DMS53 treated with DMSO at 0.1 percent for 48 hours (cell line): ENCODE results near the gene PTPRS.
A peak's percentile ranks its signal among the peaks of the same experiment; 100 is the strongest.
"Not testable (repeated sequence)": the region's sequence is repeated elsewhere in the genome, so short reads cannot be mapped to it uniquely, and the experiment has no call there.

ENCODE experiments used
- DNase-seq: peaks from one replicate; lab custom pipeline; 2025; ENCODE audit not compliant: unreplicated experiment; lab: John Stamatoyannopoulos, UW

Gene PTPRS

GRCh38 chr19:5340637-5341447, at the start of gene PTPRS:
Gene PTPRS (minus strand): TSS chr19:5340812. CDS start chr19:5286140, 54,672 bp downstream.
- DNase-seq, result no peak

GRCh38 chr19:5389353-5389752, 48.7 kb upstream of the PTPRS start:
- DNase-seq, result no peak

- DNase-seq, result no peak
Observed at GRCh38 chr19:5387472-5387871, 46.9 kb upstream of the PTPRS start.

GRCh38 chr19:5386841-5387240, 46.2 kb upstream of the PTPRS start:
- no peak for DNase-seq

- not testable (repeated sequence) for DNase-seq
Observed at GRCh38 chr19:5381197-5381596, 40.6 kb upstream of the PTPRS start.

GRCh38 chr19:5380215-5380919, 39.8 kb upstream of the PTPRS start:
- no peak for DNase-seq

GRCh38 chr19:5376928-5377327, 36.3 kb upstream of the PTPRS start:
- no peak for DNase-seq

GRCh38 chr19:5372572-5373200, 32.1 kb upstream of the PTPRS start:
- no peak for DNase-seq

GRCh38 chr19:5369962-5370367, 29.4 kb upstream of the PTPRS start:
- peak; percentile 0 for DNase-seq

- no peak for DNase-seq
Observed at GRCh38 chr19:5369304-5369703, 28.7 kb upstream of the PTPRS start.

- DNase-seq, result no peak
Observed at GRCh38 chr19:5367530-5368133, 27.0 kb upstream of the PTPRS start.

- no peak for DNase-seq
Observed at GRCh38 chr19:5365905-5366304, 25.3 kb upstream of the PTPRS start.

- no peak for DNase-seq
Observed at GRCh38 chr19:5364674-5365073, 24.1 kb upstream of the PTPRS start.

GRCh38 chr19:5361839-5362238, 21.2 kb upstream of the PTPRS start:
- DNase-seq, result not testable (repeated sequence)

GRCh38 chr19:5361407-5361806, 20.8 kb upstream of the PTPRS start:
- no peak for DNase-seq

- no peak for DNase-seq
Observed at GRCh38 chr19:5360003-5360780, 19.6 kb upstream of the PTPRS start.

GRCh38 chr19:5358173-5358800, 17.7 kb upstream of the PTPRS start:
- DNase-seq, result no peak

GRCh38 chr19:5357584-5357983, 17.0 kb upstream of the PTPRS start:
- DNase-seq, result no peak

- DNase-seq, result no peak
Observed at GRCh38 chr19:5356918-5357317, 16.3 kb upstream of the PTPRS start.

- no peak for DNase-seq
Observed at GRCh38 chr19:5356428-5356827, 15.8 kb upstream of the PTPRS start.
